Psoas muscle (tissue), 8 donors: ENCODE data around the gene ARHGEF18. TPM values are rescaled to one million over a fixed set of nuclear protein-coding genes. Genes with fewer than 3 reads are reported as not detected.
A peak's percentile ranks its signal among the peaks of the same experiment; 100 is the strongest.

ENCODE experiments used
- ATAC-seq, 4 donors: fragments of 200-7000 bp; cut with Tn5 transposase; one replicate each; pipeline ENCODE4 v1.9.1; 2020; ENCODE audit warnings: moderate library complexity in 3 of 4, mild to moderate bottlenecking in 2 of 4
- DNase-seq, 2 donors: peaks; one replicate each; pipeline ENCODE4 v3.0.0-alpha.2; 2020
- H3K27ac ChIP-seq: fragments of 200-600 bp; one replicate; pipeline ENCODE4 v1.8.0; 2022
- H3K27me3 ChIP-seq, 3 donors: fragments of 200-600 bp in 1 of 3; one replicate each; pipeline versions ENCODE4 v1.6.1 to v1.8.0; 2013 to 2022; ENCODE audit warnings: low read length in 2 of 3, mild to moderate bottlenecking in 2 of 3, moderate library complexity in 1 of 3; ENCODE audit not compliant: insufficient read depth in 3 of 3
- H3K36me3 ChIP-seq, 2 donors: fragments of 200-600 bp in 1 of 2; one replicate each; pipeline versions ENCODE4 v1.6.1 to v1.8.0; 2013 to 2022; ENCODE audit warnings: low read depth in 1 of 2, mild to moderate bottlenecking in 1 of 2, moderate library complexity in 1 of 2; ENCODE audit not compliant: insufficient read depth in 1 of 2
- H3K4me1 ChIP-seq: fragments of 200-600 bp; one replicate; pipeline ENCODE4 v1.8.0; 2022
- H3K4me3 ChIP-seq: fragments of 200-600 bp; one replicate; pipeline ENCODE4 v1.8.0; 2022; ENCODE audit warnings: mild to moderate bottlenecking
- H3K9me3 ChIP-seq: fragments of 200-600 bp; one replicate; pipeline ENCODE4 v1.8.0; 2022
- WGBS, 3 donors: extraction: QIAGEN DNeasy Blood & Tissue Kit; methylation state at CpG; one replicate each; pipeline versions ENCODE4 v1.1.6 to v1.1.7; 2013; 5-methylcytosine and 5-hydroxymethylcytosine counted together
- intact Hi-C, 2 donors: fragments of 100-400 bp; cut with DNase I; formaldehyde crosslinking; loops; one replicate each; pipeline versions ENCODE4 v1.11.0 to v1.14.2; 2022
- polyA plus RNA-seq, 3 donors: library from polyadenylated mRNA; stranded (reverse); fragments of 200-250 nt; gene quantifications; one replicate each; pipeline ENCODE4 v1.2.3, GENCODE V29; 2013
- total RNA-seq, 4 donors: library from RNA; stranded (reverse); fragmentation: NEBNext Ultra II Directional in 2 of 4; extraction: Animal tissue kit (Norgen Biotek cat#: 25700) in 2 of 4; gene quantifications; one replicate each; pipeline versions ENCODE4 v1.2.1 to v1.2.4, GENCODE V29; 2021 to 2023
- TF ChIP-seq, protein P1 (sequence below): fragments of 200-600 bp; IDR thresholded peaks from one replicate; pipeline ENCODE4 v1.8.0; 2022; ENCODE audit warnings: antibody characterized with exemption
- donor health status: healthy with polysubstance abuse.
- donor health status: DM: no; HTN: no; CAD: no; lungs with moderate emphysema.
- donor health status: Bipolar disorder and iron deficiency.
- donor health status: healthy.
- donor health status: DM: yes; HTN: yes; CAD: no.
- donor health status: DM: no; HTN: no; CAD: no.
- donor health status: DM: no; HTN: no; CAD: no.
- donor health status: DM: yes; HTN: yes; CAD: no.

ARHGEF18 gene
- total and polyA plus RNA-seq, 7 donors, result 3.5 to 12.2 (median 6.6) TPM

GRCh38 chr19:7373862-7374261, 25.1 kb downstream of the ARHGEF18 start:
- no peaks in the 10 kb centered on the region for H3K36me3 ChIP-seq
- 81 to 92% (median 86%) methylated on average over 6 of the region's 6 CpGs for WGBS, 3 donors
- DNase-seq (peak in 1 of 2 donors; percentile 23), ATAC-seq (no peak)
- H3K27me3 ChIP-seq, result no peaks in the 10 kb centered on the region
- no peak overlapping the region for H3K27ac ChIP-seq
- H3K4me1 ChIP-seq, result no peaks in the 10 kb centered on the region
- TF ChIP-seq, protein P1, sequence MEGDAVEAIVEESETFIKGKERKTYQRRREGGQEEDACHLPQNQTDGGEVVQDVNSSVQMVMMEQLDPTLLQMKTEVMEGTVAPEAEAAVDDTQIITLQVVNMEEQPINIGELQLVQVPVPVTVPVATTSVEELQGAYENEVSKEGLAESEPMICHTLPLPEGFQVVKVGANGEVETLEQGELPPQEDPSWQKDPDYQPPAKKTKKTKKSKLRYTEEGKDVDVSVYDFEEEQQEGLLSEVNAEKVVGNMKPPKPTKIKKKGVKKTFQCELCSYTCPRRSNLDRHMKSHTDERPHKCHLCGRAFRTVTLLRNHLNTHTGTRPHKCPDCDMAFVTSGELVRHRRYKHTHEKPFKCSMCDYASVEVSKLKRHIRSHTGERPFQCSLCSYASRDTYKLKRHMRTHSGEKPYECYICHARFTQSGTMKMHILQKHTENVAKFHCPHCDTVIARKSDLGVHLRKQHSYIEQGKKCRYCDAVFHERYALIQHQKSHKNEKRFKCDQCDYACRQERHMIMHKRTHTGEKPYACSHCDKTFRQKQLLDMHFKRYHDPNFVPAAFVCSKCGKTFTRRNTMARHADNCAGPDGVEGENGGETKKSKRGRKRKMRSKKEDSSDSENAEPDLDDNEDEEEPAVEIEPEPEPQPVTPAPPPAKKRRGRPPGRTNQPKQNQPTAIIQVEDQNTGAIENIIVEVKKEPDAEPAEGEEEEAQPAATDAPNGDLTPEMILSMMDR, result no peak
- no peaks in the 10 kb centered on the region for H3K9me3 ChIP-seq
- intact Hi-C loops, result no loop called here
- no peak overlapping the region for H3K4me3 ChIP-seq

DNA sequence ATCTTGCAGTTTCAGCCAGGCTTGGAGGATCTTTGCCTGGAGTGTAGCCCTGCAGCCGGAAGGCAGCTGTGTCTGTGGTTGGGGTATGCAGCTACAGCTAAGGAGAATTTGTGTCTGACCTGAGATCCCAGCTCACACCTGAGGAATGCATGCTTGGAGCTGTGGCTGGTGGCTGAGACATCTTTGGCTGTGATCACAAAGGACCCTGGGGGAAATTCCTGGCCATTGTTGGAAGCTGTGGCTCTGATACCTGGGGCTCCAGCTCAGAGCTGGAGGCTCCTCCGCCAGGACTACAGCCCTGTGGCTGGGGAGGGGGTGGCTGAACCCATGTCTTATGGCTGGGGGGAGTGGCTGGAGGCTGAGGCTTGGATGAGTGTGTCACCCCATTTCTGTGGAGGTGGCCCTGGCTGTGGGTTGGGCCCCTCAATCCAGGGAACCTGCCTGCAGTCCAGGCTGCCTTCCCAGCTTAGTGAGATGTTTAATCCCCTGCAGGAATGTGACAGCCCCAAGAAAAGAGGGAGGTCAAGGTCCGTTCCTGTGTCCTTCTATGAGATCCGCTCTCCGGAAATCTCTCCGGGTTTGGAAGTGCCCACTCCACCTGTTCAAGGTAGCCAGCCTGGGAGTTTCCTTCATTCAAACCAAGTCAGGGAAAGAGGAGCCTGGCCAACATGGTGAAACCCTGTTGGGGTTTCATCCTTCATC, 27.6 kb downstream of the ARHGEF18 start:
- ATAC-seq (no peak), DNase-seq (no peak)

DNA sequence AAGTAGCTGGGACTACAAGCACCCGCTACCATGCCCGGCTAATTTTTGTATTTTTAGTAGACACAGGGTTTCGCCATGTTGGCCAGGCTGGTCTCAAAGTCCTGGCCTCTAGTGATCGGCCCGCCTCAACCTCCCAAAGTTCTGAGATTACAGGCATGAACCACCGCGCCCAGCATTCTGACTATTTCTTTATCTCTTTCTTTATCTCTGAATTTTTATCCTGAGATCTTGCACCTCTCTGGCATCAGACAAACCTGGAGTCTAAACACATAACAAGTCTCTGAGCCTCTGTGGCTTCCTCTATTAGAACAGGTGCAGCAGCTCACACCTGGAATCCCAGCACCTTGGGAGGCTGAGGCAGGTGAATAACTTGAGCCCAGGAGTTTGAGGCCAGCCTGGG, 28.5 kb downstream of the ARHGEF18 start:
- intact Hi-C loops, result no loop called here
- H3K4me1 ChIP-seq, result no peaks in the 10 kb centered on the region
- ATAC-seq (no peak), DNase-seq (no peak)
- no peaks in the 10 kb centered on the region for H3K9me3 ChIP-seq
- 94 to 97% (median 96%) methylated on average over 7 of the region's 7 CpGs for WGBS, 3 donors
- H3K27ac ChIP-seq, result no peak overlapping the region
- H3K27me3 ChIP-seq, result no peaks in the 10 kb centered on the region
- no peak overlapping the region for H3K4me3 ChIP-seq
- TF ChIP-seq, protein P1, result no peak
- no peaks in the 10 kb centered on the region for H3K36me3 ChIP-seq

More for the DNA sequence above, 27.6 kb downstream of the ARHGEF18 start:
- Histone ChIP-seq H3K4me1 (no peaks in the 10 kb centered on the region), H3K36me3 (no peaks in the 10 kb centered on the region), H3K4me3 (no peak overlapping the region), H3K27ac (no peak overlapping the region), H3K27me3 (no peaks in the 10 kb centered on the region), H3K9me3 (no peaks in the 10 kb centered on the region)
- intact Hi-C loops, result no loop called here
- 83 to 87% (median 85%) methylated on average over 6 of the region's 6 CpGs for WGBS, 3 donors
- TF ChIP-seq, protein P1, result no peak

GRCh38 chr19:7381073-7381390, 32.3 kb downstream of the ARHGEF18 start:
- H3K27ac ChIP-seq, result no peak overlapping the region
- DNase-seq, result no peak
- H3K4me1 ChIP-seq, result no peaks in the 10 kb centered on the region
- H3K36me3 ChIP-seq, result no peaks in the 10 kb centered on the region
- H3K9me3 ChIP-seq, result no peaks in the 10 kb centered on the region
- WGBS, 3 donors, result 86 to 90% (median 88%) methylated on average over 7 of the region's 7 CpGs
- TF ChIP-seq, protein P1, result no peak
- H3K4me3 ChIP-seq, result no peak overlapping the region
- intact Hi-C loops, result loop anchor here in 1 of 2 donors (5.0 kb wide), 1 partner anchor 279 kb away; no protein-coding TSS in a partner anchor
- no peak for ATAC-seq
- no peaks in the 10 kb centered on the region for H3K27me3 ChIP-seq

GRCh38 chr19:7382694-7383093, 34.0 kb downstream of the ARHGEF18 start:
- Histone ChIP-seq H3K4me3 (no peak overlapping the region), H3K9me3 (no peaks in the 10 kb centered on the region), H3K27me3 (no peaks in the 10 kb centered on the region), H3K27ac (no peak overlapping the region), H3K4me1 (no peaks in the 10 kb centered on the region), H3K36me3 (peaks cover 0 to 7% of the 10 kb centered on the region in 2 donors)
- DNase-seq (no peak), ATAC-seq (no peak)
- intact Hi-C loops, result loop anchor here in 1 of 2 donors (5.0 kb wide), 1 partner anchor 280 kb away; no protein-coding TSS in a partner anchor
- 42 to 57% (median 45%) methylated on average over 9 of the region's 9 CpGs for WGBS, 3 donors
- TF ChIP-seq, protein P1, result no peak
